NCI-H187 treated with DMSO at 0.1 percent for 48 hours (cell line): ENCODE measurements around the gene ATRN.

Experiments used
- DNase-seq: peaks from one replicate; lab custom pipeline; 2025; lab: John Stamatoyannopoulos, UW

Gene ATRN

DNA sequence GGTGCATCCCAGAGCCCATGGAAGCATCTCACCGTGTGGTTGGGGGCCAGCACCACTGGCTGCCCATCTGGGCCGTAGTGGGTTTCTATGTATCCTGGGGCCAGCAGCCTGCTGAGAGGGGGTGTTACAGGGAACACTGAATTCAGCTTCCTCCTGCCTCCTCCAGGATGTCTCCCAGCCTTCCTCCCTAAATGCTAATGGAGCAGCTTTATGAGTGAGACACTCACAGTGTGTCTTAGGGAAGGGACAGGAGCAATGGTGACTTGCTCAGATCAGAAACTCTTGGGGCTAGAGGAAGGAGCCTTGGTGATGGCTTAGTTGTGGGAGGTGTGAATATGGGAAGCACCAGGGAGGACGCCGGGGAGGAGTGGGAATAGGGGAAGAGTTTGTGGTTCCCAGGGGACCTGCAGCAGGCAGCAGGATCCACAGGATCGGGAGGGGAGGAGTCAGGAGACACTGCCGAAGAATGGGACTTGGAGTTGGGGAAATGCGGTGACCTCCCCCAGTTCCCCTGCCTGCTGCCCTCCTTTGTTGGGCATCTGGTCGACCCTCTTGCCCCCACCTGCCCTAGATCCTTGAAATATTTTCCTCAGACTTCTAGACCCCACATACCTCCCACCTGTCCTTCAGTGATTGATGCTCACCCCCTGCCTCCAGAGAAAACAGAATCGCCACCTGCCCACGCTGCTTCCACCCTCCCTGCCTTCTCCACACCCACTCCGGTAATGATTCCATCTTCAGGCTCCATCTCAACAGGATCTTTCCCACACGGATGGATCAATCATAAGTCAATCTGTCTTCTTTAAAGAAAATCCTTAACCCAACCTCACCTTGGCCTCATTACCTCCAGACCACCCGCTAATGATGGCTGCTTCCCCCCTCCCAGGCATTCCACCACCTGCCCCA, 204.4 kb downstream of the ATRN start:
- DNase-seq = no peak

DNA sequence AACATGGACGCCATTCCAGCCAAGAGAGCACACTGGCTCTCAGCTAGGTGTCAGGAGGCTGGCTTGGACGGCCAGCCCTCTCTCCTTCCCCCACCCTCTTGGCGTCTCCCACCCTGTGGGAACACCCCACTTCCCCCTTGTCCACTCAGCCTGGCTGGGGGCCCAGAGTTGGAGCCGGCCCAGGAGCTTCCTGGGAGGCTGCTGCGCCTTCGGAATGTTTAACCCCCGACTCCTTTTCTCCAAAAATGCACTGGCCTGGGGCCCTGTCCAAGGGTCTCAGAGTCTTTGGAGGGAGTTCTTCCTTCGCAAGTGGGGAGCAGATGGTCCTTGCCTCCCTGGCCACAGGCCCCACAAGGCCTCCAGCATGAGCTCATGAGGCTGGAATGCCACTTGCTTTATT, 206.9 kb downstream of the ATRN start:
- no peak for DNase-seq

DNA sequence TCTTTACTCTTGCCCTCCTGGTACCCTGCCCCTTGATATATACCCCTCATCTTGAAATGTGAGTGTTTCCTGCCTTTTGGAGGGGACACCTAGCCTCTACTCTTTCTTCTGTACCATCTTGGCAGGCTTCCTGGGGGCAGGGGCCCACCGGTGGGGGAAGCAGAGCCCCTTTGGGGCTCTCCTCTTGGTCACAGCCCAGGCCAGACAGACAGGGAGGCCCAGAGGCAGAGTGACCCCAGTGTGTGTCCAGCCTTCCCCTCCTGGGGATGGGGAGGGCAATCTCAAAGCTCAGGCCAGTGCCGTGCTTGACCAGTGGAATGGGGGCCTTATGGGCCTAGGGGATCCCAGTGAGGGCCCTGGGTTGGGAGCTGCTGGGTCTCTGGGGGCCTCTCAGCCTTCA, 207.4 kb downstream of the ATRN start:
- DNase-seq = no peak

DNA sequence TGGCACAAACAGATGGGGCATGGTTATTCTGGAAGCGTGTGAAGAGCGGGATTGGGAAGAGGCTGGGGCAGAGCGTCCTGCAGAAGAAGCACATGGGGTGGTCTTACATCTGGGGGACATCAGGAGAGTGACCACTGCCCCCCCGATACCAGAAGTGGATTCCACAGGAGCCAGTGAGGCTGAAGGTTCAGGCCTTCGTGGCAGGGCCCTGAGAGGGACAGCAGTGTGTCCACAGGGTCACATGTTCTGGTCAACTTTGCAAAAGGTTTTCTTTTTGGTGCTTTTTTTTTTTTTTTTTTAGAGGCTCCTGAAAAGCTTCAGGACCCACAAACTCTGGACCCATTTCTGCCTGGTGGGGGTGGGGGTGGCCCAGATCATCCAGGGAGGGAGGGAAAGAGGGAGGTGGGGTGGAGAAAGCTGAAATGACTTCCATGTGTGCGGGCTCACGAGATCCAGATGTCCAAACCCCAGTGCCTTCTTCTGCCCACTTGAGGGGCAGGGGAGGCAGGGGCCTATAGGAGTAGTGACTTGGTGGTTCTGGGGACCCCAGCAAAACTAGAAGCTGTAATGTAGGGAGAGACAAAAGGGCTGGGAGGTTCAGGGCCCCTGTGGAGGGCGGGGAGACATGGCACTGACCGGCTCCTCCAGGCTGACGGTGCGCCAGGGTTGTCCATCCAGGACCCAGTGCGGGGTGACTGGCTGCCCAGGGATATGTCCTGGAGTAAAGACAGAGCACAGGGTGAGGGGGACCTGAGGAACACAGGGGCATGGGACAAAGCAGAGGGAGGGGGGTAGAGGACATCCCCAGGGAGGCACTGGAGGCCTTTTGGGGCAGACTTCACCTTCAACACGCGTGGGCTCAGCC, 208.3 kb downstream of the ATRN start:
- no peak for DNase-seq

DNA sequence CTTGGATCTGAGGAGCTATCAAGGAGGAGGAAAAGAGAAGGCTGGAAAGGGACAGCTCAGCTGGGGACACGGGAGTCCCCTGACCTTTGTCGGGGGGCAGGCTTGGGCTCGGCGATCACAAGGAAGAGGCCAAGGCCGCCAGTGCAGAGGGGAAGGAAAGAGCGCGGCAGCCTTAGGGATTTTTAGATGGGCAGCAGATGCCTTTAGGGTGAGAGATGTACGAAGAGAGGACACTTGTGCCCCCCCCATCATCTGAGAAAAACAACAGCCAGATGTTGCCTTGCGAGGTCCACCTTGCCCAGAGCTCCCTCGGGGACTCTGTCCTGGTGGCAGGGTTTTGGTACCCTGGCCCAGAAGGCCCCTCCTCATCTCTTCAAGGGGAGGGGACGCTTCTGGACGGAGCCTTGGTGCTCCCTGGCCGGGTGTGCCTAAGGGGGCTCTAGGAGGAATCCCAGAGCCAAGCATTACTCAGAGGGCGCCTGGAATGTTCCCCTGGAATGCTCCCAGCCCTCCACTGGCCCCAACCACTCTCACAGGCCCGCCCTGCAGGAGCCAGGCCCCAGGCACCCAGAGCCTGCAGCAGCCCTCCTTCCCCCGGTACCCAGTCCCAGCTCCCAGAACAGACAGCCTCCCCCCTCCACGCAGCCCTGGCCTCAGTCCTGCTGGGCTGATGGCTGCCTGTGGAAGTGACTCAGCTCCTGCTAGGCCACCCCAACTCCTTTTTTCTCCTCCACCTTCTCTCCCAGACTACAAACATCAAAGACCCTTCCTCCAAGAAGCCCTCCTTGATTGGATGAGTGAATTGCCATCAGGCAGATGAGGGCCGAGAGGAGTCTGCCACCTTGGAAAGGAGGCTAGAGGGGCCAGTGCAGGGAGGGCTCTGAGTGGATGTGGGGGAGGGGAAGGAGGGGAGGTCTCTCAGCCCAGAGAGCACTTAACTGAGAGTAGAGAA, 209.2 kb downstream of the ATRN start:
- DNase-seq = no peak

DNA sequence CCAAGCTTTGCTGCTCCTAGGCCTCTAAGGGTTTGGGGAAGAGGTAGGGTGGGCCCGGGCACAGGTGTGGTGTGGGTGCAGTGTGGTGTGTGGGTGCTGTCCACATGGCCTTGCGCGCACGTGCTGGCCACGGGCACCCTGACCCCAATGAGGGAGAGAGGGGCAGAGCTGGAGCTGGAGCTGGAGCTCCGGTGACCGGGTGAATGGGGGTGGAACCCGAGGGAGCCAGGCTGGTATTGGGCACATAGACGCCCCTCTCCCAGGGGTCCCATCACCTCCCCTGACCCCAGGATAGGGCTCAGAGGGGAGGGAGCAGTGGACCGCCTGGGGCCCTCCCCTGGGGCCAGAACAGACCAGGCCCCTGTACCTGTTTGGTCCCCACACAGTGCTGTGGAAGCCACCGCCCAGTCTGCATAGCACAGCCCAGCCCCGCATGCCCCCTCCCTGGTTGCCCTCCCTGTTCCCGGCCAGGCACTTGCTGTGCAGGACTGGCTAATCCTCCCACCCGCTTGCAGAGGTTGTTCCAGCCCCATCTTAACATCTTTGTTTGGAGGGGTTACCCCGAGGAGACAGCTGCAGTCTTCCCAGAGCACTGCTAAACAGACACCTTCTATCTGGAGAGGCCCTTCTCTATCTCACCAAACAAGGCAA, 210.0 kb downstream of the ATRN start:
- no peak for DNase-seq

DNA sequence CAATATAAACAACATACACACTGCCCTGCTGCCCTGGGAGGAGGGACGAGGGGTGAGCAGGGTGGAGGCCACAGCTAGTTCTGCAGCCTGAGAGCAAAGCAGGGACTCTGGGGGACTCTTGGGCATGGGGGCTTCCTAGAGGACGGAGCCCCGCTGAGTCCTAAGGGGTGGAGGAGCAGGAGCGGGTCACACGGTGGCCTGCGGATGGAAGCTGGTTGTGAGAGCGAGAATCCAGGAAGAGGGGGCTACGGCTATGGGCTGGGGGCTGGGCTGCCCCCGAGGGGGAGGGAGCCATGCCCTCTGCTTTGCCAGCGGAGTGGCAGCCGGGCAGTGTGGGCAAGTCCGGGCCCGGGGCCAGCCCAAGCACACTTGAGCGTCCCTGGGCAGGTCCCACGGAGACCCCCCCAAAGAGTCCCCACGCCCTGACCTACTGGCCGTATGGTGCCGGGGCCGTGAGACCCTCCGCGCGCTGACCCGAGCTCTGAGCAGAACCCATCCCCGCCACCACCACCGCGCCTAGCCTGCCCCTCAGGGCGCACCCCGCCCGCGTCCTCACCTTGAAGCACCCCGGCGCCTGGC, 210.6 kb downstream of the ATRN start:
- no peak for DNase-seq

DNA sequence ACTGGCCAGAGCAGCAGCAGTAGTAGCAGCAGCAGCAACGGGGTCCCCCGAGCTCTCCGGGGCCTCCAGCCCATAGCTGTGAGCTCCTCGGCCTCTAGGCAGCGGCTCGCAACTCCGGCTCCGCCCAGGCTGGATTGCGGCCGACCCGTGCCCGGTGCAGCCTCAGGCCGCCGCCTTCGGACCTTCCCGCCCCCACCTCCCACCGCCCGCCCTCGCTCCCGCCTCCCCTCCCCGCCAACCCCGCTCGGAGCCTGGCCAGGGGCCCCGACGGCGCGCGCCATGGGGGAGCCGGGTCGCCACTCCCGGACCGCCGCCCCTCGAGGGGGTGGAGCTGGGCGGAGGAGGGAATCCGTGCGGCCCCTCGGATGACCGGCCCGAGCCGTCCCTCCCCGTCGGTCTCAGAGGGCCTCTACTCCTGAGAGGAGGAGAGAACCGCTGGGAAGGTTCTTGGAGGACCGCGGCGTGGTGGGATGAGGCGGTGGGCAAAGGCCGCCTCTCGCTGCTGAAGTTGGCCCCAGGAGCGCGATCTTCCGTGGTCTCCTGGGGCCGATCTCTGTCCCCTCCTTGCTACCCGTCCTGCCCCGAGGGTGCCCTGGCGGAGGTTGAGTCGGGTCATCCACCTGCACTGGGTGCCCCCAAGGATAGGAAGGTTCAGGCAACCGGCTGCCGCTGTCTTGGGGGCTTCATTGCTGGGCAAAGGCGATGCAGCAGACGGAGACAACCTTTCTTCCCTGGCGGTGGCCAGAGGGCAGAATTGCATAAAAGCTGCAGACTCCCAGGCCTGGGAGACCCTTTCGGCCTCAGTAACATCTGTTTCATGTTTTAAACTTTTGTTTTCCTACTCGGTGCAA, 211.3 kb downstream of the ATRN start, which contains the start of gene ADAM33:
Gene ADAM33, minus strand, starts transcription at position 80 of the 851 bp plus-strand sequence. Its CDS starts 6 bp downstream, at position 74.
- DNase-seq = no peak

DNA sequence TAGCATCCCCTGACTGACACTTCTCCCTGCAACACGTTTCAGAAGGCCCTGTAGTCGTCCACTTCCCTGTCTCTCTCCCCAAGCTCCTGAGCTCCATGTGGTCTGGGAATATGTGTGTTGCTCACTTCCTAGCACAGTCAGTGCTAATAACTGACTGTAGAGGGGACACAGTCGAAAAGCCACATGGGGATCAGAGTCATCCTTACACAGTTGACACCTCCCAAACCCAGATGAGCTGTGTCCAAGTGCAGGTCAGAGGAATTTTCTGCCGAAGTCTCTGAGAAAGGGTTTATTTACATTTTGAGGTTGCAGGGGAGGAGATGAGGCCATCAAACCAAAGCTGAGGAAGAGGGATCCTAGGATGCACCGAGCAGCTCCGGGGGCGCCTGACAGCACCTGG, 214.5 kb downstream of the ATRN start:
- DNase-seq = no peak

DNA sequence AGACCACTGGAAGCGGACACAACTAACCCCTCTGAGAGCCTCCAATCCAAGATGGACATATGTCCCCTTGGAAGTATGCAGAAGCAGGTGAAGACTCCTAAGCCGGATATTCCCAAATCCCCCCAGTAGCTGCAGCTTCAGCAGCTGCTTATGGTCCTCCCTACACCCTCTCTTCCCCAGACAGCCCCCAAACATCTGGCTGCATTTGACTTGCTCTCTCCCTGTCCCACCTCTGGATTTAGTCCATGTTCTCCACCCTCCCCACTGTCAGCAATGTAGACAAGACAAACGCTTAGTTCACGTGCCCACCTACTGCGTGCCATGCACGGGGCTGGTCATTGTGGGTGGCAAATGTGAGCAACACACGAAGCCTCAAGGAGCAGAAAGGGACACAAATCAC, 215.6 kb downstream of the ATRN start:
- DNase-seq = no peak

DNA sequence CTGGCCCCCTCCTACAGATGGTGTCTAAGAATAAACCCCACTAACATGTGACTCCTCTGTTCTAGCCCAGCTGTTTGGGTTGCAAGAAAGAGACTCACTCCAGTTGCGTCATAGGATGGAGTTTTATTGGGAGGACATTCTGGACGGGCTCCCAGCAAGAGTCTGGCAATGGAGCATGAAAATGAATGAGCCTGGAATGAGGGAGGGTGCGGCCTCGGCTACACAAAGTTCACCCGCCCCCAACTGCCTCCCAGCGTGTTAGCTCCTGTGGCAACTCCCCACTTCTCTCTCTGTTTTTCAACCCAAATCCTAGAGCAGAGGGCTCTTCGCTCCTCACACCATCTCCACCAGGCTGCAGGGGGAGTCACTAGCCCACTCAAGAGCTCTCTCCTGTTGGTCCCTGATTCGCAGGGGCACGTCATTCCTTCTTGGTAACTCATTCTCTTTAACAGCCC, 216.1 kb downstream of the ATRN start:
- DNase-seq = no peak

DNA sequence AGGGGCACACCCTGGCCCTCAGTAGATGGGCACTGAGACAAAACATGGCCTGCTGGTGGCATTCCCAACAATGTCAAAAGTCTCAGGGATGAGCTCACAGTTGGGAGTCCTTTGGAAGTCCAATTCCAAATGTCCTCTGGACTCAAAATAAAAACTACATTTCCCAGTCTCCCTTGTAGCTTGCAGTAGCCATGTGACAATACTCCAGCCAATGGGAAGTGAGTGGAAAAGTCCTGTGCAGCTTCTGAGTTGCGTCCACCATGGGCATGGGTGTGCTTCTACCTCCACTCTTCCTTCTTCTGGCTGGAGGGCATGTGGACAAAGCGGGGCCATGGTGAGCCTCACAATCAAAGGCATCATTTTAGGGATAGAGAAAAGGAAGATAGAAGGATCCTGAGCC, 216.8 kb downstream of the ATRN start:
- no peak for DNase-seq

DNA sequence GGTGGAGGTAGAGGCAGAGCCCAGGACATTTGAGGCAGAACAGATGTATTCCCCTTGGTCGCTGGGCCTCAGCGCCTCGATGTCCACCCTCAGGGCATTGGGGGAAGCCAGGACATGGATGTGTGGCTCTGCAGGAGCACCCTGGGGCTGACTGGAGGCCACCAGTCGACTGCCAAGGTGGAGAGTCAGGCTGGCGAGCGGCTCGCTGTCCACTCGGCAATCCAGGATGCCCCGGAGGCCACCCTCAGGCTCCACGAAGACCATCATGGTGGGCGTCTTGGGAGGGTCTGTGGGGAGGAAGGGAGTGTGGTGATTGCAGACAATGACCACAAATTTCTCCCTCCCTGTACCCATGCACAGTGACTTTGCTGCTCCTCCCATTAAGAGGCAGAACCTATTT, 219.2 kb downstream of the ATRN start:
- DNase-seq = no peak

DNA sequence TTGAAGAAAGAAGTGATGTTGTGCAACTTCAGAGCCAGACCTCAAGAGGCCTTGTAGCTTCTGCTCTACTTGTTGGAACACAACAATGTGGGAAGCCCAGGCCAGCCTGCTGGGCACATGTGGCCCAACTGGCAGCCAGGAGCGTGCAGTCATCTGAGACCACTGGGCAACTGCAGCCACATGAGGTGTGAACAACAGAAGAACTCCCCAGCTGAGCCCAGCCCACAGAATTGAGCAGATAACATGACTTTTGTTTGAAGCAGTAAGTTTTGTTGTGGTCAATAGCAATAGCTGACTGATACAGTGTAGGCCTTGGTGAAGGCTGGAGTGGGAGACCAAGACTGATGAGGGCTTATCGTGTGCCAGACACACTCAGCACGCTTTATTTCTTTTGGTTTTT, 219.6 kb downstream of the ATRN start:
- DNase-seq = no peak

DNA sequence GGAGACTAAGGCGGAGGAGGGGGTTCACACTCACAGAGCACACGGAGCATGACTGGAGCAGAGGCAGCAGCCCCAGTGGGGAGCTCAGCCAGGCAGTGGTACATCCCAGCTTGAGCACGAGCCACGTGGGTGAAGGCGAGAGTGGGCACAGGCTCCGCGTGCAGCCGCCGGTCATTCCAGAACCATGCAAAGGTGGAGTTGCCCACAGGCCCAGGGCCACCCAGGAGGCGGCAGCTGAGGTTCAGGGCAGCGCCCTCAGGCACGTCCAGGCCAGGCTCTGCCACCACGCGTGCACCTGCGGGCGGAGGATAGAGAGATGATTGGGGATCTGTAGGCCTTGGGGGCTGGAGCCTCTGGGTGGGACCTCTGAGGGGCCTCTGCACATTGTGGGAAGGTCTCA, 220.5 kb downstream of the ATRN start:
- DNase-seq = no peak

DNA sequence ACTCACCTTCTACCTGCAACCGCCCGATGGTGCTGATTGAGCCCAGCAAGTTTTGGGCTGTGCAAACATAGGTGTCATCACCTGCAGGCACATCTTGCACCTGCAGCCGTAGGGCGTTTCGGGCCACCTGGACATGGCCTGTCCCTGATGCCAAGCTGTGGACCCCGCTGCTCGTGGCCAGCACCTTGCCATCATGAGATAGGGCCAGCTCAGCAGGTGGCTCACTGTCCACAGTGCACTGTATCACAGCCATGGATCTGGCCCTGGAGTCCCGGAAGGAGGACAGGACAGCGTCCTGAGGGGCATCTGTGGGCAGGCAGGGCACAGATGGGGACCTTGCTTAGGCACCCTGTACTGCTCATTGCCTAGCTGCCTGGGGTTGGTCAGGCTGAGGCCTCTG, 221.1 kb downstream of the ATRN start:
- DNase-seq = no peak

DNA sequence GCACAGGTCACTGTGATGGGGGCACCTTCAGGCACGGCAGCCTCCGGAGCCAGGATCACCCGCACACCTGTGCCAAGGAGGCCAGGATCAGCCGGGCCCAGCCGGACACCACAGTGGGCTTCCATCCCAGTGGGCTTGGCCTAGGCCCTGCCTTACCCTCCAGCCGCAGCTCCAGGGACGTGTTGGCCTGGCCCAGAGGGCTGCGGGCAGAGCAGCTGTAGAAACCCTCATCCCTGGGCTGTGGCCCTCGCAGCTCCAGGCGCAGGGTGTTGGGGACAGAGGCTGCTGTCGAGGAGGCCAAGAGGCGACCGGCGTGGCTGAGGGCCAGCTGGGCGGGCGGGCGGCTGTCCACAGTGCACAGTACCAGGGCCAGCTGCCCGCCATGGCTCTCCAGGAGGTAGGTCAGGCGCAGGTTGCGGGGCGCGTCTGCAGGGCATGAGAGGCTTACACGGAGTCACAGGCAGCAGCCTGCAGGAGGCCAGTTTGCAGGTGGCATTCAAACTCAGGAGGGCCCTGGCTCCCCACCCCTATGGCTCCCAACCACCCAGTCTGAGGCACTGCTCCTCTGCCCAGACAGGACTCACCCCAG, 222.0 kb downstream of the ATRN start:
- no peak for DNase-seq

DNA sequence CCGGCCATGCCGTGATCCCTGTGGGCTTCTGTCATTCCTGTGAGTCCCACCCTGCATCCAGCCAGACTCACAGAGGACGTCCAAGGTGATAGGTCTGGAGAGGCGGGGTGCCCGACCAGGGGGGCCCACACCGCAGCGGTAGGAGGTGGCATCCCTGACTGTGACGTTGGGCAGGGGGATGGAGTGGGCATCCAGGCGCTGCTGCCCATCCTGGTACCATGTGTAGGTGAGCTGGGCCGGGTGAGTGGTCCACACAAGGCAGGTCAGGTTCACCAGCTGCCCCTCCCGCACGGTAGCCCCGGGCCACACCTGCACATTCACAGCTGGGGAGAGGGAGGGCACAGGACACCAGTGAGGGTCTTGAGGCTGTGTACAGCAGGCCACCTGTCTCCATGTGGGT, 222.6 kb downstream of the ATRN start:
- no peak for DNase-seq

DNA sequence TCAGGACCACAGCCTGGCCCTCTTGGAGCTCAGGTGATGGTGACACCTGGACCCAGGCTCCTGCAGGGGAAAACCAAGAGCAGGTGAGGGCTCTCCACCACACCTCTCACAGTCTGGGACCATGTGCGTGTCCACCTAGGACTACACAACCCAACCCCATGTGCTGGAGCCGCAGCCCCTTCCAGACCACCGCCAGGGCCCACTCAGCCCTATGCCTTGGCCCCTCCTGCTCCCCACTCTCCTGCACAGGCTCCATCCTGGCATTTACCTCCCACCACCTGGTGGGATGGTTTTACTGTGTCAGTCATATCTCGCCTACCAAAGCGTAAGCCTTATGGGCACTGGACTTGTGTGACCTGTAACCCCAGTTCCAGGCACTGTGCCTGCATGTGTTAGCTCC, 224.0 kb downstream of the ATRN start:
- DNase-seq = no peak

DNA sequence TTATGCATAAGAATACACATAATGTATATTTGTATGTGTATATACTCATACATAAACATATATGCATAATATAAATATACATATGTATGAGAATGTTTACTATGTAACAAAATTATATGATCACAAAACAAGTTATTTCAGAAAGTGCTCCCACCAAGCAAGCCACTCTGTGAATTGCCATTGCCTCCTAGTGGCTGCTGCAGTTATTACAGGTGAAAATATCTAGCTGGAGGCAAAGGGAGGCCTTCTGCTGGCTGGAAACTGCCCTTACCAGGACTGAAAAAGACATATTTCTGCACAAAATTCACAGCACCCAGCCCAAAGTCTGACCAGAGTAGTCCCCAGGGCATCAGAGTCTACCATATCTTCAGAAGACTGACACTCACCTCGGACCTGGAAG, 225.4 kb downstream of the ATRN start:
- no peak for DNase-seq
